Measurements from ENCODE around the gene SLC1A3. TPM values are rescaled to one million over a fixed set of nuclear protein-coding genes. Genes with fewer than 3 reads are reported as not detected.
A peak's percentile ranks its signal among the peaks of the same experiment; 100 is the strongest.

Gene SLC1A3
- total RNA-seq, 1 experiment from 2014 or later = 0.03 TPM

GRCh38 chr5:36593867-36594266 lies 12.5 kb upstream of the SLC1A3 start:
- Histone ChIP-seq H3K36me3 (no peaks in the 10 kb centered on the region), H3K9me3 (no peaks in the 10 kb centered on the region), H3K27me3 (no peaks in the 10 kb centered on the region), H3K4me3 (no peak overlapping the region)
- DNase-seq = no peak

DNA sequence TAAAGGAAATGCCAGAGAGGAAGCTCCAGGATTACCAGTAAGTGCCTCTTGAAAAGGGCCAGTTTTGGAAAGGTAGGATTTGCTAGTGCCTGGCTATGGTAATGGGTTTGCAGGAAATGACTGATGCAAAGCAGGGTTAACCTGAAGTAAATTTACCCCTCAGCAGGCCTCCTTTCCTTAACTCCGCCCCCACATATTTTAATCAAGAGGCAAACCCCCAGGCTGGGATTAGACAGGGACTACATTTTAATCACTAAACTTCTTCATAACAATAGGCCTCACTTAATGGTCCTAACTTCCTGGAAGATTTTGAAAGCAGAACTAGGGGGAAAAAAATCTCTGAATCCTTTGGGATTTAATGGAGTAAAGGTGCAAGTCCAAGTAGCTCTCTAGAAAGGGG lies 10.2 kb upstream of the SLC1A3 start:
- Histone ChIP-seq H3K9me3 (no peaks in the 10 kb centered on the region), H3K27me3 (no peaks in the 10 kb centered on the region), H3K36me3 (no peaks in the 10 kb centered on the region), H3K4me3 (no peak overlapping the region)
- no peak for DNase-seq

- DNase-seq = no peak
- Histone ChIP-seq H3K9me3 (no peaks in the 10 kb centered on the region), H3K36me3 (no peaks in the 10 kb centered on the region), H3K27me3 (no peaks in the 10 kb centered on the region), H3K4me3 (no peak overlapping the region)
These were observed 9.7 kb upstream of the SLC1A3 start for GRCh38 chr5:36596756-36597155.

DNA sequence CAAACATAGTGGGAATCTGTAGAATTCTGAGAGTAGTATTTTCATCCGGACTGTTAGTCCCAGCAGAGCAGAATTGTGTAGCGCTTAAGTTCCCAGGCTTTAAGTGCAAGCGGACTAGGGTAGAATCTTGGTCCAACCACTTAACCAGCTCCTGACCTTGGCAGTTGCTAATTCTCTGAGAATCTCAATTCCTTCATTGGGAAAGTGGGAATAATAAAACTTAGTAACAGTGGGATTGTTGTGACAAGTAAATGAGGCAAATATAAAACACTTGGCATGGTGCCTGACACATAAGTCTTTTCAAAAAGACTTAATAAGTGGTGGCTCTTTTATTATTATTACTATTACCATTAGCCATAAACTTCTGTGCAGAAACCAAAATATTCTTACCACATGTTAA lies 8.4 kb upstream of the SLC1A3 start:
- no peaks in the 10 kb centered on the region for H3K9me3 ChIP-seq
- H3K27me3 ChIP-seq = no peaks in the 10 kb centered on the region
- no peak overlapping the region for H3K4me3 ChIP-seq
- H3K36me3 ChIP-seq = no peaks in the 10 kb centered on the region
- DNase-seq = no peak

DNA sequence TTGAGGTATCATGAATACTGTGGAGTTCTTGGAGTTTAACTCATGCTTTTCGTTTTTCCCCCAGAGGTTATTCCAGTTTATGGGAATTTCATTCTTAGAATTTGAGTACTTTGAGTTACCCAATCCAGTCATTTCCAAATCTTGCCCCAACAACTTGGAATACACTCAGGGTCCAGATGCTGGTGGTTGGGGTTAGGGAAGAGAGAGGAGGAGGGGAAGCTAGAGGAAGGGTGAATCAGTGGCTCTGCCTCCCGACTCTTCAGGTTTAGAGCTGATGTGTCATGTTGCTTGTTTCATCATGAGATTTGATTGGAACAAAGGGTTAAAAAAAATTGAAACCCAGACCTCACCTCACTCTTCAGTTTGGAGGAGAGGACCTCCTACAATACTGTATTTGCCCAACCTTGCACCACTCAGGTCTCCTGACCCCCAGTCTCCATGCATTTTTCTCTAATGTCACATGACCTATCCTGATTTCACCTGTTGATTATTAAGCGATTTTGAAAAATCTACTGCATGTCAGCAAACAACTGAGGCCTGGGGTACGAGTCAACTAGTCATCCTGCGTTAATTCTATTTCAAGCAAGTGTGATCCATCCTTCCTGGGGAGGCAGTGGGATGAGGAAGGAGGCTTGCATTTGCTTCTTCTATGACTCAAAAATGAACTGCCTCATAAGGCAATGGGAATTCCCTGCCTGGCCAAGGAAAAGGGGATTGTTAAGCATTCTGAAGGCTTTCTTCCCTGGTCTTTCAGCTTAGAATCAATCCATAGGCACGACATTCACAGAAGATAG lies 6.2 kb upstream of the SLC1A3 start:
- no peaks in the 10 kb centered on the region for H3K36me3 ChIP-seq
- peaks cover 3% of the 10 kb centered on the region; the same call in 1 of the 2 replicates for H3K27me3 ChIP-seq
- H3K4me3 ChIP-seq = no peak overlapping the region
- H3K9me3 ChIP-seq = no peaks in the 10 kb centered on the region
- no peak for DNase-seq

DNA sequence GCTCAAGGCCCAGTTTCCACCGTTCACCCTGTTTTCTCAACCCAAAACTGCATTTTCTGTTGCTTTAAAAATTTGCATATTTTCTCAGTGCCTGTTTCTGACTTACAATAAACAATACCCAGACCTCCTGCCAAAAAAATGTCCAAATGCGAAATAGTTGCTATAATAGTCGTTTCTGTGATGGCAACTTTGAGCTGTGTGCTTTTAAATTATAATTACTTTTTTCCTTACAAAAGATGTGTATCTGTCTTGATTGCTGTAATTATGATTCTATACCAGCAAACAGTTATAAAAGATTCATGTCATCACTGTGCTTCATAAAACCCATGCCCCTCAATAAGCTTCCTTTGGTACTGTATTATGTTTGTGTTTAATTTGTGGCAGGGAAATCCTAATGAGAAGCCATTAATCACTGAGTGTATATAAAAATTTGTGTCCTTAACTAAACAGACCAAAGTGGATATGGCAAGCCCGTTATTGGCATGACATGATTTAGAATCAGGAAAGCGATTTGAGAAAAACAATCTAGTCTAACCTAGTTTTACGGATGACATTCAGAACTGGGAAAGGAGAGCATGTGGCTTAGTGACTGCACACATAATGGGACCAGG lies 5.4 kb upstream of the SLC1A3 start:
- no peak for DNase-seq
- Histone ChIP-seq H3K36me3 (no peaks in the 10 kb centered on the region), H3K27me3 (peaks cover 4% of the 10 kb centered on the region; the same call in 1 of the 2 replicates), H3K9me3 (no peaks in the 10 kb centered on the region), H3K4me3 (no peak overlapping the region)

DNA sequence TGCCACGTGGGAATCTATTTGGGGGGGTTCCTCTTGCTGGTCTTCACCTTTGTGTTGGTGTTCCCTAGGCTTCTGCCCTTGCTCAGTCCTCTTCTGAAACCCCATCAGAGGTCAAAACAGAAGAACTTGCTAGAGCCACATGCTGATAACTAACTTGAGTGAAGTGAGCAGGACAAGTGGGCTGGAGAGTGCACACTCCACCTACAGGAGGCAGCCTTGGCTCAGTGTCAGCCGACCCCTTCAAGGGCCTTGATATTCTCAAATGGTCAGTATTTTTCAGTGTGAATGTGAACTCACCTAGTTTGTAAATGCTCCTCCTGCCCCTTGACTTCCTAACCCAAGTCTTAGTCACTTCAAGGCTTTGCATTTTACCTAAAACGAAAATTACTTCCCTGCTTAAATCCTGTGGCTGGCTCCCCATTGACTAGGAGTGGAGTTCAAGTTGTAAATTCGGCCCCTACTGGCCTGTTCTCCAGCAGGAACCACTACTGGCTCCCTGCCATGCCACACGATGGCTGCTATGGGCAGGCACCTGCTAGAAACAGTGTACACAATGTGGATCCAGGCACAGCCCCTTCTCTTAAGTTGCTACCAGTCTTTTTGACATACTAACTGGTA lies 3.6 kb upstream of the SLC1A3 start:
- Histone ChIP-seq H3K27me3 (peaks cover 4% of the 10 kb centered on the region; the same call in 1 of the 2 replicates), H3K36me3 (no peaks in the 10 kb centered on the region), H3K9me3 (no peaks in the 10 kb centered on the region), H3K4me3 (no peak overlapping the region)
- DNase-seq = no peak

DNA sequence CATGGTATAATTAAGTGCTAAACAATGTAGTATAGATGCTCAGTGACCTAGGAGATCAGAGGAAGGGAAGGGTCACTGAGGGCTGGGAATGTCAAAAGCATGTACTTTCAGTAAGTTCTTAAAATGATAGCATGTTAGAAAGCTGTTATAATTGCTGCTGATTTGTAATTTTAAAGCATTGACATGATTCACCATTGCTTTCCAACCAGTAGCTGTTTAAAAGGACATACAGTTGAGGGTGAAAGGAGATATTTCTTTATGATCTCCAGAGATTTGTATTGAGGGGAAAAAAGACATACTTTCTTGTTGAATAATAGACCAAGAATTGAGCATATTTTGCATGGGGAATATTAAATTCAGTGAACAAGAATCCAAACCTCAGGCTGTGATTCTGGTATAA lies 1.2 kb upstream of the SLC1A3 start:
- Histone ChIP-seq H3K9me3 (no peaks in the 10 kb centered on the region), H3K4me3 (no peak overlapping the region), H3K36me3 (no peaks in the 10 kb centered on the region), H3K27me3 (peaks cover 4% of the 10 kb centered on the region; the same call in 1 of the 2 replicates)
- DNase-seq = no peak

DNA sequence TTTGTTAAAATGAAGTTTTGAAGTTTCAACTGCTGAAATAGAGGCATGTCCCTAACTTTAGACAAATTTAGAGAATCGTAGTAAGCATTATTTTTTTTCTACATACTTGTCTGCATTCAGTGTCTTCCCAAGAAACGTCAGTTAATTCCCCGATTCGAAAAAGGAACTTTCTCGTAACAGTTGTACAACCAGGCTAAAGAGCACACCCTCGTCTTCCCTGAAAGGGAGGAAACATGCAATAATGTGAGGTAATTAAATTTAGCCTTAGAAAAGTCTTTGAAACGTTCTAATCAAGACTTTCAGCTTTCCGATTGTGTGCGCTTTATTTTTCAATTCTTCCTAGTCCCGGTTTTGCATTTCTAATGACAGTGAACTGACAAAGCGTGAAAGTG lies 374 bp upstream of the SLC1A3 start:
- Histone ChIP-seq H3K27me3 (peaks cover 4% of the 10 kb centered on the region; the same call in 1 of the 2 replicates), H3K4me3 (peak overlapping the region; percentile 59), H3K36me3 (no peaks in the 10 kb centered on the region), H3K9me3 (no peaks in the 10 kb centered on the region)
- DNase-seq = no peak

GRCh38 chr5:36607114-36607571 lies 737 bp downstream of the SLC1A3 start:
- Histone ChIP-seq H3K4me3 (peak overlapping the region; percentile 59), H3K27me3 (peaks cover 4% of the 10 kb centered on the region; the same call in 1 of the 2 replicates), H3K9me3 (no peaks in the 10 kb centered on the region), H3K36me3 (no peaks in the 10 kb centered on the region)
- peak; percentile 34 for DNase-seq

DNA sequence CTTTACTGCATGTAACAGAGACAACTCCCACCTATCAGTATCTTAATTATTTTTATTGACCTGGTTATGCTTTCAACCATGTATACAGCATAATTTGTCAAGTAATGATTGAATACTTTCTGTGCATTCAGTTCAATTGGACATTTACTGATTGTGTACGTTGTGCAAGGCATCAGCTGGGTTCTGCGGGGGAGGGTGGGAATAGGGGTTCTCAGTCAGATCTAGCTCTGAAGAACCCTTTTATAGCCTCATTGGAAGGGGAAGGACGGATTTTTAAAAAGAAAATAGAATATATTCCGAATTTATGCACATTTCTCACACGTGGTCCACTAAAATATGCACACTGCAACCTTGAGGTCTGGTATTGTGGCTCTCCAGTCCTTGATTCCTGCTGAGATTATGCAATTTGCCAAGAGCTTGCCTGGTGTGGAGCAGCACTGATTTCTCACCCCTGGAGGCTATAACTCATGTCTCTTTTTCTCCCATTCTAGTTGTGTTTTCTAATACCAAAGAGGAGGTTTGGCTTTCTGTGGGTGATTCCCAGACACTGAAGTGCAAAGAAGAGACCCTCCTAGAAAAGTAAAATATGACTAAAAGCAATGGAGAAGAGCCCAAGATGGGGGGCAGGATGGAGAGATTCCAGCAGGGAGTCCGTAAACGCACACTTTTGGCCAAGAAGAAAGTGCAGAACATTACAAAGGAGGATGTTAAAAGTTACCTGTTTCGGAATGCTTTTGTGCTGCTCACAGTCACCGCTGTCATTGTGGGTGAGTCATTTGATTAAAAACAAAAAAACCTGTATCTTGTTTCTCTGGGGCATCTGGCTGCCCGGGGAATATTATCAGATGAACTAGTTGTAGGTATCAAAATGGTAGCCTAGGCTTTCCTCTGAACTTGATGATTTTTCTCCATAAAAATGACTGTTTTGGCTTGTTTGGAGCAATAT lies 1.7 kb downstream of the SLC1A3 start:
- peak; percentile 16 for DNase-seq
- no peaks in the 10 kb centered on the region for H3K36me3 ChIP-seq
- peaks cover 4% of the 10 kb centered on the region; the same call in 1 of the 2 replicates for H3K27me3 ChIP-seq
- H3K4me3 ChIP-seq = peak overlapping the region; percentile 59; the same call in 1 of the 2 replicates
- no peaks in the 10 kb centered on the region for H3K9me3 ChIP-seq

GRCh38 chr5:36610621-36611020 lies 4.2 kb downstream of the SLC1A3 start:
- no peak for DNase-seq
- Histone ChIP-seq H3K4me3 (no peak overlapping the region), H3K36me3 (no peaks in the 10 kb centered on the region), H3K9me3 (no peaks in the 10 kb centered on the region), H3K27me3 (no peaks in the 10 kb centered on the region; the same call in 1 of the 2 replicates)

DNA sequence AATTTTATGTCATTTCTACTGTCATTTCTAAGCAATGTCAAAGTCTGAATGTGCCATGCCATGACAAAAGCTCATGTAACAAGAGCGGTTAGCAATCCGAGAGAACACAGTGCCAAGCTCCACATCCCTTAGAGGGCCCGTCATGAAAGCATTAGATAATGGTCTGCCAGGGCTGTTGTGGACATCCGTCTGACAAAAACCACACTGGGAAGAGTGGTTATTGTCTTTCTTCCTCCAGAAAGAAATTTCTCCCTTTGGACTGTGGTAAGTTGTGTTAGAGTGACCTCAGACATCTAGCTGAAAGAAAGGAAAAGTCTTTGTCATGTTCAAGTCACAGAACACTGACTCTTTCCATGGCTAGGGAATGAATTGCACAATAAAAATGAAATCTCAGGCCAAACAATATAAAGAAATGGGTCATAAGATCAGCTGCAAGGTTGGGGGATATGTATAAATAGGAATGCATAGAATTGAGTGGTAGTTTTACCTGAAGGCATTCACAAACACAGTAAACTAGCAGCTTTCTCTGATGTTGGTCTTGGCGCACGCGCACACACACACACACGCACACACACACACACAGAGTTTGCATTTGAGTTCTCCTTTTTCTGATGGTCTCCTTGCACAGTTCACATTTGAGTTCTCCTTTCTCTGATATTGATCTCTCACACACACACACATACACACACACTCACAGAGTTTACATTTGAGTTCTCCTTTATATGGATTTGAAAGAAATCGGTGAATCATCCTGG lies 5.3 kb downstream of the SLC1A3 start:
- no peak for DNase-seq
- Histone ChIP-seq H3K36me3 (no peaks in the 10 kb centered on the region), H3K9me3 (no peaks in the 10 kb centered on the region), H3K4me3 (no peak overlapping the region), H3K27me3 (no peaks in the 10 kb centered on the region)

DNA sequence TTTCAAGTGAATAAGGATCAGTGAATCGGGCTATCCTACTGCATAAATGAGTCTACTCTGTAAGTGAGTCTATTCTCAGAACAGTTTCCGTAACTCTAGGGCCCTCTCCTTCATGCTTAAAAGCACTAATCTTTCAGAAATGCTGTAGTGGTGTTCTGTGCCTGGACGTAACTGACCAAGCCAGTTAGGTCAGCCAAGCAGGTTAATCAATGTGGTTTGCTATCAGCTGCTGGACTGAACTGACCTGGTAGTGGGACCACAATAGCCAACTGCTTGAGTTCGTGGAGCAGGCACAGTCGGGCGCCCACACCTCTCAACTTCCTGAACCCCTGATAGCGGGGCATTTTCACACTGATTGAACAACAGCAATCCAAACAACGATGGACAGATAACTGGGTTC lies 6.8 kb downstream of the SLC1A3 start:
- H3K9me3 ChIP-seq = no peaks in the 10 kb centered on the region
- no peaks in the 10 kb centered on the region for H3K27me3 ChIP-seq
- no peak overlapping the region for H3K4me3 ChIP-seq
- no peaks in the 10 kb centered on the region for H3K36me3 ChIP-seq
- no peak for DNase-seq

- no peak overlapping the region for H3K4me3 ChIP-seq
- no peaks in the 10 kb centered on the region for H3K27me3 ChIP-seq
- no peaks in the 10 kb centered on the region for H3K9me3 ChIP-seq
- DNase-seq = no peak
- no peaks in the 10 kb centered on the region for H3K36me3 ChIP-seq
These were observed 7.6 kb downstream of the SLC1A3 start for GRCh38 chr5:36613771-36614656.
